ENCODE measurements around the gene PKDREJ.
"Not testable (repeated sequence)": the region's sequence is repeated elsewhere in the genome, so short reads cannot be mapped to it uniquely, and the experiment has no call there.

DNA sequence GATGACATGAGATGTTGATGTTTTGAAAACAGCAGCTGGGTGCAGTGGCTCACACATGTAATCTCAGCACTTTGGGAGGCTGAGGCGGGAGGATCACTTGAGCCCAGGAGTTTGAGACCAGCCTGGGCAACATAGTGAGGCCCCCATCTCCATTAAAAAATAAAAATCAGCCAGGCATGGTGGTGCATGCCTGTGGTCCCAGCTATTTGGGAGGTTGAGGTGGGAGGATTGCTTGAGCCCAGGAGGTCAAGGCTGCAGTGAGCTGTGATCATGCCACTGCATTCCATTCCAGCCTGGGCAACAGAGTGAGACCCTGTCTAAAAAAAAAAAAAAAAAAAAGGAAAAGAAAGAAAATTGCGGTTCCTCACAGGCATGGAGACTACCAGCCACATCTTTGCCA is 49.7 kb upstream of the PKDREJ start:
- TF ChIP-seq, protein P1, sequence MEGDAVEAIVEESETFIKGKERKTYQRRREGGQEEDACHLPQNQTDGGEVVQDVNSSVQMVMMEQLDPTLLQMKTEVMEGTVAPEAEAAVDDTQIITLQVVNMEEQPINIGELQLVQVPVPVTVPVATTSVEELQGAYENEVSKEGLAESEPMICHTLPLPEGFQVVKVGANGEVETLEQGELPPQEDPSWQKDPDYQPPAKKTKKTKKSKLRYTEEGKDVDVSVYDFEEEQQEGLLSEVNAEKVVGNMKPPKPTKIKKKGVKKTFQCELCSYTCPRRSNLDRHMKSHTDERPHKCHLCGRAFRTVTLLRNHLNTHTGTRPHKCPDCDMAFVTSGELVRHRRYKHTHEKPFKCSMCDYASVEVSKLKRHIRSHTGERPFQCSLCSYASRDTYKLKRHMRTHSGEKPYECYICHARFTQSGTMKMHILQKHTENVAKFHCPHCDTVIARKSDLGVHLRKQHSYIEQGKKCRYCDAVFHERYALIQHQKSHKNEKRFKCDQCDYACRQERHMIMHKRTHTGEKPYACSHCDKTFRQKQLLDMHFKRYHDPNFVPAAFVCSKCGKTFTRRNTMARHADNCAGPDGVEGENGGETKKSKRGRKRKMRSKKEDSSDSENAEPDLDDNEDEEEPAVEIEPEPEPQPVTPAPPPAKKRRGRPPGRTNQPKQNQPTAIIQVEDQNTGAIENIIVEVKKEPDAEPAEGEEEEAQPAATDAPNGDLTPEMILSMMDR (IDR thresholded peaks at IDR 0.05): not testable (repeated sequence)
- not testable (repeated sequence) for TF ChIP-seq POLR2AphosphoS5, TCF7L2 (IDR thresholded peaks at IDR 0.05; ENCODE audit: low read depth, low read length)
